ENCODE results near the gene CORO2B. TPM values are rescaled to one million over a fixed set of nuclear protein-coding genes. Genes with fewer than 3 reads are reported as not detected.
A peak's percentile ranks its signal among the peaks of the same experiment; 100 is the strongest.

Gene CORO2B
- total and polyA plus RNA-seq, 10 donors, result 0.93 to 8.8 (median 3.6) TPM

DNA sequence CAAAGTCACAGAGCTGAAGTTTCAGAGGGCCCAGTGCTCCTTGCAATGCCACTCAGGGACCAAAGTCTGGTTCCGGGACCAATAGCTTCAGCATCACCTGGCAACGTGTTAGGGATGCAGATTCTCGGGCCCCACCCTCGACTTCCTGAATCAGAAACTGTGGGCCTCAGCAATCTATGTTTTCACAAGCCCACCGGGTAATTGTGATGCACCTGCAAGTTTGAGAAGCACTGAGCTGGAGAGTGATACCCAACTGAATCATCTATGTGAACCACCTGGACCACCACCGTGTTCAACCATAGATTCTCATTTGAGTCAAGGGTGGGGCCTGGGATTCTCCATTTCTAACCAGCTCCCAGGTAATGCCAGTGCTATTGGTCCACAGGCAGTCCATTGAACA lies 55.7 kb downstream of the CORO2B start:
- H3K4me1 ChIP-seq, result peaks cover 5 to 78% (median 46%) of the 10 kb centered on the region in 6 donors
- TF ChIP-seq POLR2AphosphoS5 (IDR thresholded peaks at IDR 0.05) (no peak), POLR2A (IDR thresholded peaks at IDR 0.05) (no peak)
- TF ChIP-seq, protein P1, sequence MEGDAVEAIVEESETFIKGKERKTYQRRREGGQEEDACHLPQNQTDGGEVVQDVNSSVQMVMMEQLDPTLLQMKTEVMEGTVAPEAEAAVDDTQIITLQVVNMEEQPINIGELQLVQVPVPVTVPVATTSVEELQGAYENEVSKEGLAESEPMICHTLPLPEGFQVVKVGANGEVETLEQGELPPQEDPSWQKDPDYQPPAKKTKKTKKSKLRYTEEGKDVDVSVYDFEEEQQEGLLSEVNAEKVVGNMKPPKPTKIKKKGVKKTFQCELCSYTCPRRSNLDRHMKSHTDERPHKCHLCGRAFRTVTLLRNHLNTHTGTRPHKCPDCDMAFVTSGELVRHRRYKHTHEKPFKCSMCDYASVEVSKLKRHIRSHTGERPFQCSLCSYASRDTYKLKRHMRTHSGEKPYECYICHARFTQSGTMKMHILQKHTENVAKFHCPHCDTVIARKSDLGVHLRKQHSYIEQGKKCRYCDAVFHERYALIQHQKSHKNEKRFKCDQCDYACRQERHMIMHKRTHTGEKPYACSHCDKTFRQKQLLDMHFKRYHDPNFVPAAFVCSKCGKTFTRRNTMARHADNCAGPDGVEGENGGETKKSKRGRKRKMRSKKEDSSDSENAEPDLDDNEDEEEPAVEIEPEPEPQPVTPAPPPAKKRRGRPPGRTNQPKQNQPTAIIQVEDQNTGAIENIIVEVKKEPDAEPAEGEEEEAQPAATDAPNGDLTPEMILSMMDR (IDR thresholded peaks at IDR 0.05 in 8 of 11, conservative IDR thresholded peaks at IDR 0.05 in 3 of 11), result no peak
- peak; percentile 24 for DNase-seq
- WGBS, 5 donors, result 55 to 78% (median 60%) methylated on average over 6 of the region's 6 CpGs
- H3K27me3 ChIP-seq (replicated peaks in 1 of 7), result no peaks in the 10 kb centered on the region
- intact Hi-C loops (cut with DNase I; ENCODE audit: low total_unique reads), result no loop called here
- H3K36me3 ChIP-seq, result no peaks in the 10 kb centered on the region
- H3K9me3 ChIP-seq, result no peaks in the 10 kb centered on the region
- no peak overlapping the region for H3K4me3 ChIP-seq
- H3K27ac ChIP-seq, result peak overlapping the region in 1 of 8 donors; percentile 17

DNA sequence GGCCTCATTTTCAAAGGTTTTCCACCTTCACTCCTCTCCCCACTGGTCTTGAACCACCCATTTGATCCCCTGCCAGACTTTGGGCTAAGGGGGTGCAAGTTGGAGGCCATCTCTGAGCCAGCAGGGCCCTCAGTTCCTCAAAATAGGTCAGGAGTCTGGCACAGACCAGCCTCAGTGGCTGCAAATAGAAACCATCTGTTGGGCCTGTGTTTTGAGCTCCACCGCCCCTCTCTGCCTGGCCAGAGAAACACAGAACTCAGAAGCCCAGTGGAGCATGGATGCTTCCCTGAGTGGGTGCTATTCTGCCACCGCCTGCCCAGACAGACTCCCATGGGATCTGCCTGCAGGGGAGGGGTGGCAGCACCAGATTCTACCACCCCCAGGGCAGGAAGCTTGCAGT lies 56.3 kb downstream of the CORO2B start:
- Histone ChIP-seq H3K36me3 (no peaks in the 10 kb centered on the region), H3K4me3 (no peak overlapping the region), H3K4me1 (peaks cover 5 to 72% (median 44%) of the 10 kb centered on the region in 6 donors), H3K27me3 (replicated peaks in 1 of 7) (no peaks in the 10 kb centered on the region), H3K9me3 (no peaks in the 10 kb centered on the region), H3K27ac (peak overlapping the region in 1 of 8 donors; percentile 17)
- DNase-seq, result peak; percentile 31
- intact Hi-C loops (cut with DNase I; ENCODE audit: low total_unique reads), result no loop called here
- WGBS, 5 donors, result 54 to 93% (median 71%) methylated on average over 2 of the region's 2 CpGs
- peak in 1 of 3 donors; percentile 30 for TF ChIP-seq POLR2AphosphoS5 (IDR thresholded peaks at IDR 0.05)
- TF ChIP-seq POLR2A (IDR thresholded peaks at IDR 0.05), result no peak

DNA sequence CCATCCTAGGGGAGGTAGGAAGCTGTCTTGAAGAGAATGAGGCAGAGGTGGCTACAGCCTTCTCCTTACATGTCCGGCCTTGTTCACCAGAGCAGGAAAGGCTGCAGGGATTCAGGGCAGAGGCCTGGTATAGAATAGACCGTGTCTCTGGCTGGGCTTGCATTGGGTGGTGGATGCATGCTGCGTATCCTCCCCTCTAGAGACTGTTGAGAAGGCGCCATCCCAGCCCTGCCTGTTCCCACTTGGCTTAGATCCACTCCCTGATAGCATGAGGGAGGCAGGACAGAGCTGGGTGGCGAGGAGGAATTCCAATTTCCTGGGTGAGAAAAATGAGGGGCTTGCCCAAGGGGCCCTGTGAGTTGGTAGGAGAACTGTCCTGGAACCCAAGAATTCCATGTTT lies 57.5 kb downstream of the CORO2B start:
- DNase-seq, result peak; percentile 51
- TF ChIP-seq, protein P1 (IDR thresholded peaks at IDR 0.05 in 8 of 11, conservative IDR thresholded peaks at IDR 0.05 in 3 of 11), result no peak
- TF ChIP-seq POLR2AphosphoS5 (IDR thresholded peaks at IDR 0.05) (no peak), POLR2A (IDR thresholded peaks at IDR 0.05) (no peak)
- H3K27ac ChIP-seq, result no peak overlapping the region
- WGBS, 5 donors, result 87 to 97% (median 91%) methylated on average over 5 of the region's 5 CpGs
- H3K27me3 ChIP-seq (replicated peaks in 1 of 7), result no peaks in the 10 kb centered on the region
- no peaks in the 10 kb centered on the region for H3K36me3 ChIP-seq
- H3K4me3 ChIP-seq, result no peak overlapping the region
- no peaks in the 10 kb centered on the region for H3K9me3 ChIP-seq
- H3K4me1 ChIP-seq, result peaks cover 5 to 61% (median 36%) of the 10 kb centered on the region in 6 donors
- intact Hi-C loops (cut with DNase I; ENCODE audit: low total_unique reads), result no loop called here

DNA sequence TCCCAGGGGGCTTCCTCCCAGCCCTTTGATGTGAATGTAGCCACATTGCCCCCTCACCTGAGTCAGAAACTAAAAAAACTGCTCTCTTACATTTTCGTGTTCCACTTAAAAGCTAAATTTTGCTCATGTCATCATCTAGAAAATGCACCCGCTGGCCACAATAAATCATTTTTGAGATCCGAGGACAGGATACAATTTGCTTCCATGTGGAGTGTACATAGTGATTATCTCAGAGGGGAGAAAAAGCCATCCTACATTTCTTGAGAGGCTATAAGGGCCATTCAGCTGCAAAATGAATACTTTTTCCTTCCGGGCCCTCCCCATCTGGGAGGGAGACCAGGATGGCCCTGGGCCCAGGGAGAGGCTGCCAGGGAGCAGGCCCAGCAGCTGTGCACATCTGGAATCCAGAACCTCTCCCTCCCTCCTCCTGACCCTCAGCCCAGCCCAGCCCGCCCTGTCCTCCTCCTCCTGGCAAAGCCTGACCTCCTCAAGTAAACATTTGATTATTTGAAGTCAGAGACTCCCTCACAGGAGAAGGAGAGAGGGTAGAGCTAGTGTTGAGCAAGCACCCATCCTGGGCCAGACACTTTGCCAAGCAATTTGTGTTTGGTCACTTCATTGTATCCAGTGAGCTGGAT lies 59.1 kb downstream of the CORO2B start:
- H3K27ac ChIP-seq, result peak overlapping the region in 3 of 8 donors; percentile 41 to 56 (median 45)
- H3K36me3 ChIP-seq, result no peaks in the 10 kb centered on the region
- H3K4me1 ChIP-seq, result peaks cover 5 to 44% (median 23%) of the 10 kb centered on the region in 6 donors
- WGBS, 5 donors, result 45 to 64% (median 55%) methylated on average over 5 of the region's 5 CpGs
- H3K27me3 ChIP-seq (replicated peaks in 1 of 7), result no peaks in the 10 kb centered on the region
- TF ChIP-seq, protein P1 (IDR thresholded peaks at IDR 0.05 in 8 of 11, conservative IDR thresholded peaks at IDR 0.05 in 3 of 11), result no peak
- TF ChIP-seq POLR2A (IDR thresholded peaks at IDR 0.05) (no peak), POLR2AphosphoS5 (IDR thresholded peaks at IDR 0.05) (peak; percentile 54 to 76 (median 67))
- no peak overlapping the region for H3K4me3 ChIP-seq
- intact Hi-C loops (cut with DNase I; ENCODE audit: low total_unique reads), result no loop called here
- no peaks in the 10 kb centered on the region for H3K9me3 ChIP-seq
- DNase-seq, result peak; percentile 58
